GM23338 (cell line): ENCODE measurements around the gene ZNF626. TPM values are rescaled to one million over a fixed set of nuclear protein-coding genes. Genes with fewer than 3 reads are reported as not detected.
"Not testable (repeated sequence)": the region's sequence is repeated elsewhere in the genome, so short reads cannot be mapped to it uniquely, and the experiment has no call there.

ENCODE experiments used
- ATAC-seq: fragments of 200-7000 bp; cut with Tn5 transposase; 3 replicates; pipeline ENCODE4 v1.9.1; 2020
- DNase-seq: peaks from one replicate; pipeline ENCODE4 v3.0.0-alpha.2; 2015; ENCODE audit warnings: low spot score
- H2AFZ ChIP-seq: fragments of 200-600 bp; sonication (generic); 2 replicates; pipeline ENCODE4 v1.8.0; 2016; ENCODE audit warnings: antibody characterized with exemption, mild to moderate bottlenecking, moderate library complexity
- H3F3A ChIP-seq: fragments of 200-600 bp; sonication (generic); replicated peaks from 2 replicates; pipeline ENCODE4 v1.8.0; 2017; ENCODE audit warnings: antibody characterized with exemption, mixed run types, low read depth
- H3K27ac ChIP-seq: fragments of 200-600 bp; sonication (generic); 2 replicates; pipeline ENCODE4 v1.6.1; 2016; ENCODE audit warnings: low read depth
- H3K27me3 ChIP-seq: fragments of 200-600 bp; sonication (generic); 2 replicates; pipeline ENCODE4 v1.8.0; 2016; ENCODE audit warnings: mild to moderate bottlenecking, mixed run types, moderate library complexity; ENCODE audit not compliant: insufficient read depth
- H3K36me3 ChIP-seq: fragments of 200-600 bp; sonication (generic); 2 replicates; pipeline ENCODE4 v1.8.0; 2016; ENCODE audit warnings: mild to moderate bottlenecking; ENCODE audit not compliant: insufficient read depth
- H3K4me1 ChIP-seq: fragments of 200-600 bp; sonication (generic); 2 replicates; pipeline ENCODE4 v1.8.0; 2016; ENCODE audit warnings: mild to moderate bottlenecking, moderate library complexity; ENCODE audit not compliant: insufficient read depth
- H3K4me2 ChIP-seq: fragments of 200-600 bp; sonication (generic); 2 replicates; pipeline ENCODE4 v1.7.1; 2017; ENCODE audit warnings: mixed run types
- H3K4me3 ChIP-seq: fragments of 200-600 bp; sonication (generic); 2 replicates; pipeline ENCODE4 v1.6.1; 2016; ENCODE audit warnings: mixed run types
- H3K79me2 ChIP-seq: fragments of 200-600 bp; sonication (generic); replicated peaks from 2 replicates; pipeline ENCODE4 v1.8.0; 2017; ENCODE audit warnings: mild to moderate bottlenecking; ENCODE audit not compliant: insufficient read depth
- H3K9me2 ChIP-seq: fragments of 200-600 bp; sonication (generic); 2 replicates; pipeline ENCODE4 v1.8.0; 2017; ENCODE audit not compliant: insufficient read depth
- H4K20me1 ChIP-seq: fragments of 200-600 bp; sonication (generic); replicated peaks from 2 replicates; pipeline ENCODE4 v1.8.0; 2017; ENCODE audit warnings: mild to moderate bottlenecking; ENCODE audit not compliant: insufficient read depth
- H3K27ac Mint-ChIP-seq: 2 replicates; pipeline ENCODE4 v1.8.0; 2020; ENCODE audit warnings: inconsistent platforms, mild to moderate bottlenecking, moderate library complexity, mixed read lengths
- H3K27me3 Mint-ChIP-seq: 3 replicates; pipeline ENCODE4 v1.8.0; 2022; ENCODE audit warnings: low read depth, mild to moderate bottlenecking, moderate library complexity, mixed read lengths, inconsistent platforms; ENCODE audit not compliant: insufficient read depth, poor library complexity
- H3K36me3 Mint-ChIP-seq: 3 replicates; pipeline ENCODE4 v1.8.0; 2021; ENCODE audit warnings: low read depth, mild to moderate bottlenecking, inconsistent platforms, moderate library complexity, mixed read lengths
- H3K4me1 Mint-ChIP-seq: 3 replicates; pipeline ENCODE4 v1.8.0; 2020; ENCODE audit warnings: mild to moderate bottlenecking, inconsistent platforms, mixed read lengths
- H3K4me3 Mint-ChIP-seq: 3 replicates; pipeline ENCODE4 v1.8.0; 2021; ENCODE audit warnings: moderate library complexity, mild to moderate bottlenecking, inconsistent platforms, mixed read lengths
- H3K9me3 Mint-ChIP-seq: 3 replicates; pipeline ENCODE4 v1.8.0; 2020; ENCODE audit warnings: moderate library complexity, mild to moderate bottlenecking, inconsistent platforms, mixed read lengths
- EZH2phosphoT487 ChIP-seq: fragments of 200-600 bp; sonication (generic); IDR thresholded peaks from one replicate; pipeline ENCODE4 v1.8.1; 2018; ENCODE audit warnings: antibody characterized with exemption; ENCODE audit not compliant: unreplicated experiment
- NANOG ChIP-seq: IDR thresholded peaks from 2 replicates; pipeline ENCODE4 v1.6.1; 2016; ENCODE audit warnings: antibody characterized with exemption, borderline replicate concordance
- polyA plus RNA-seq: library from polyadenylated mRNA; unstranded; fragments of >200 nt; fragmentation: Nextera tagmentation; extraction: Ambion mirVana; gene quantifications from 2 replicates; pipeline ENCODE4 v1.2.1, GENCODE V29; 2016
- total RNA-seq: library from RNA; depleted of rRNA; stranded (reverse); fragments of >200 nt; shearing (Covaris generic); gene quantifications from 2 replicates; pipeline ENCODE4 v1.2.3, GENCODE V29; 2014
- TF ChIP-seq, protein P1 (sequence below), 2 experiments: fragments of 200-600 bp in 1 of 2; sonication (generic) in 1 of 2; conservative IDR thresholded peaks; 2 replicates each; pipeline versions ENCODE4 v1.5.1 to v1.6.1; 2016 to 2017; ENCODE audit warnings: antibody characterized with exemption in 2 of 2, low read depth in 2 of 2, mild to moderate bottlenecking in 2 of 2, moderate library complexity in 1 of 2
- TF ChIP-seq, protein P2 (sequence below): IDR thresholded peaks from one replicate; pipeline ENCODE4 v1.6.1; 2018; ENCODE audit warnings: antibody characterized with exemption; ENCODE audit not compliant: unreplicated experiment

Gene ZNF626
- total and polyA plus RNA-seq, 2 experiments from 2014 or later = 18.5 to 45.7 TPM

DNA sequence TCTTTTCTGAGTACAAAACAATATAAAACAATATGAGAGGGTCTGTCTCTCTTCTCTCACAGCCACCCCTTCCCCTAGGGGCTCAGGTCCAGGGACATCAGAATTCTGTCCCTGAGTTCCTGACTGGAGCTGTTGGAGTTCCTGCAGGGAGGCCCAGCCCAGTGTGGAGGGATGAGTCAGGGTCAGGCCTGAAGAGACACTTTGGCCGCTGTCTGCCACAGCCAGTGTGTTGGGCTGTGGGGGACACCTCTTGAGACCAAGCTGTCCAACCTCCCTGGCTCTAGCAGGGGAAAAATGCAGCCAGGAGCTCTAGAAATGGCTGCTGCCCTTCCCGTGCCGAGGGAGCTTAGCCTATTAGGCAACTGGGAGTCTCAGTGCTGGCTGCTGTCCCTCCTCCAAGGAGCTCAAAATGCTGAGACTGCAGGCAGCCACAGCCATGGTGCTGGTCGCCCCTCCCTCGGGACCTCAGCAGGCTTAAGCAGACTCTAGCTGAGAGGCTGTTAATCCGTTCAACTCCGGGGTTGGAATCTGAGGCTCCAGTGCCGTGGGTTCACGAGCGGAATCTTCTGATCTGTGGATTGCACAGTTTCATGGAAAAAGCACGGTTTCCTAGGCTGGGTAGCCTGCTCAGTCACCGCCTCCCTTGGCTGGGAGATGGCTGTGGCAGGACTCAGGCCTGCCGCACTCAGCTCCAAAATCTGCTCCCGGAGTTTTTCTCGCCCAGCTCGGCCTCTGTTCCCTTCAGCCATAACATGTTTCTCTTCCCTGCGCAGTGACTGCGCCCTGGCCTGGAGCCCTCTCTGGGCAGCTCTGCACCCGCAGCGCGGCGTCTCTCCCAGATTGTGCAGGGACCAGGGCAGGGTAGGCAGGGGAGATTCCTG is 3.8 kb upstream of the ZNF626 start (continued):
- TF ChIP-seq, protein P1, sequence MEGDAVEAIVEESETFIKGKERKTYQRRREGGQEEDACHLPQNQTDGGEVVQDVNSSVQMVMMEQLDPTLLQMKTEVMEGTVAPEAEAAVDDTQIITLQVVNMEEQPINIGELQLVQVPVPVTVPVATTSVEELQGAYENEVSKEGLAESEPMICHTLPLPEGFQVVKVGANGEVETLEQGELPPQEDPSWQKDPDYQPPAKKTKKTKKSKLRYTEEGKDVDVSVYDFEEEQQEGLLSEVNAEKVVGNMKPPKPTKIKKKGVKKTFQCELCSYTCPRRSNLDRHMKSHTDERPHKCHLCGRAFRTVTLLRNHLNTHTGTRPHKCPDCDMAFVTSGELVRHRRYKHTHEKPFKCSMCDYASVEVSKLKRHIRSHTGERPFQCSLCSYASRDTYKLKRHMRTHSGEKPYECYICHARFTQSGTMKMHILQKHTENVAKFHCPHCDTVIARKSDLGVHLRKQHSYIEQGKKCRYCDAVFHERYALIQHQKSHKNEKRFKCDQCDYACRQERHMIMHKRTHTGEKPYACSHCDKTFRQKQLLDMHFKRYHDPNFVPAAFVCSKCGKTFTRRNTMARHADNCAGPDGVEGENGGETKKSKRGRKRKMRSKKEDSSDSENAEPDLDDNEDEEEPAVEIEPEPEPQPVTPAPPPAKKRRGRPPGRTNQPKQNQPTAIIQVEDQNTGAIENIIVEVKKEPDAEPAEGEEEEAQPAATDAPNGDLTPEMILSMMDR (conservative IDR thresholded peaks at IDR 0.05; ENCODE audit: low read depth in 2 of 2) = no peak
- TF ChIP-seq EZH2phosphoT487 = no peak
- TF ChIP-seq NANOG = no peak
- TF ChIP-seq, protein P2, sequence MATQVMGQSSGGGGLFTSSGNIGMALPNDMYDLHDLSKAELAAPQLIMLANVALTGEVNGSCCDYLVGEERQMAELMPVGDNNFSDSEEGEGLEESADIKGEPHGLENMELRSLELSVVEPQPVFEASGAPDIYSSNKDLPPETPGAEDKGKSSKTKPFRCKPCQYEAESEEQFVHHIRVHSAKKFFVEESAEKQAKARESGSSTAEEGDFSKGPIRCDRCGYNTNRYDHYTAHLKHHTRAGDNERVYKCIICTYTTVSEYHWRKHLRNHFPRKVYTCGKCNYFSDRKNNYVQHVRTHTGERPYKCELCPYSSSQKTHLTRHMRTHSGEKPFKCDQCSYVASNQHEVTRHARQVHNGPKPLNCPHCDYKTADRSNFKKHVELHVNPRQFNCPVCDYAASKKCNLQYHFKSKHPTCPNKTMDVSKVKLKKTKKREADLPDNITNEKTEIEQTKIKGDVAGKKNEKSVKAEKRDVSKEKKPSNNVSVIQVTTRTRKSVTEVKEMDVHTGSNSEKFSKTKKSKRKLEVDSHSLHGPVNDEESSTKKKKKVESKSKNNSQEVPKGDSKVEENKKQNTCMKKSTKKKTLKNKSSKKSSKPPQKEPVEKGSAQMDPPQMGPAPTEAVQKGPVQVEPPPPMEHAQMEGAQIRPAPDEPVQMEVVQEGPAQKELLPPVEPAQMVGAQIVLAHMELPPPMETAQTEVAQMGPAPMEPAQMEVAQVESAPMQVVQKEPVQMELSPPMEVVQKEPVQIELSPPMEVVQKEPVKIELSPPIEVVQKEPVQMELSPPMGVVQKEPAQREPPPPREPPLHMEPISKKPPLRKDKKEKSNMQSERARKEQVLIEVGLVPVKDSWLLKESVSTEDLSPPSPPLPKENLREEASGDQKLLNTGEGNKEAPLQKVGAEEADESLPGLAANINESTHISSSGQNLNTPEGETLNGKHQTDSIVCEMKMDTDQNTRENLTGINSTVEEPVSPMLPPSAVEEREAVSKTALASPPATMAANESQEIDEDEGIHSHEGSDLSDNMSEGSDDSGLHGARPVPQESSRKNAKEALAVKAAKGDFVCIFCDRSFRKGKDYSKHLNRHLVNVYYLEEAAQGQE = no peak

DNA sequence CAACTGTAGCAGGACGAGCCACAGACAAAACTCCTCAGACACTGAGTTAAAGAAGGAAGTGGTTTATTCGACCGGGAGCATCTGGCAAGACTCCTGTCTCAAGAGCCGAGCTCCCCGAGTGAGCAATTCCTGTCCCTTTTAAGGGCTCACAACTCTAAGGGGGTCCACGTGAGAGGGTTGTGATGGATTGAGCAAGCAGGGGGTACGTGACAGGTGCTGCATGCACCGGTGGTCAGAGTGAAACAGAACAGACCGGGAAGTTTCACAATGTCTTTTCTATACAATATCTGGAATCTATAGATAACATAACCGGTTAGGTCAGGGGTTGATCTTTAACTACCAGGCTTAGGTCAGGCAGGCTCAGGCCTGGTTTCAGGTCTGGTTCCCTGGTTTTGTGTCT is 3.1 kb upstream of the ZNF626 start:
- H3K9me3 Mint-ChIP-seq, ATAC-seq: not testable (repeated sequence)

DNA sequence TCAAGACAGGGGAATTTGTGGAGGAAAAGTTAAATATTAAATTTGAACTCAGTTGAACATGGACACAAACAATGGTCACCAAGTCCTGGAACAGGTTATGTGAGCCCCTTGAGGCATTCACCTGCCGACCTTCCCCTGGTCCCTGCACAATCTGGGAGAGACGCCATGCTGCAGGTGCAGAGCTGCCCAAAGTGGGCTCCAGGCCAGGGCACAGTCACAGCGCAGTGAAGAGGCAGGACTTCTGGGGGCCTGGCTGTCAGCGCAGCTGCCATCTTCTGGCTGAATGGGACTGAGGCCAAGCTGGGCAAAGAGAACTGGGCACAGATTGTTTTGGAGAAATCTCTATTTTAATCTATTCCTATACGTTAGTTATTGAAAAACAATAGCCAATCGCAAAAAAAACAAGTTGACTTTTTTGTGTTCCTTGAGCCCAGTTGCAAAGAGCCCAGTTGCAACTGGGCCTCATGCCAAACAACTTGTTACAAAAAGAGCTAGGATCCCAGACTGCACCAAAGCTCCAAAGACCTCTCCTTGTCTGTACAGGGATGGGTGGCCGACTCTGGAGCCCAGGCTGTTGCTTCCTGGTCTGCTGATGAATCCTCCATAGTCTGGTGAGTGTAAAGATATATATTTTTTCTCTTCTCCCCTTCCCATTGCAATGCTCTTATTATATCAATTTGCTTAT is 1.2 kb upstream of the ZNF626 start:
- no peak overlapping the region for H3K27ac ChIP-seq
- no peak overlapping the region for H3K27ac Mint-ChIP-seq

More for the DNA sequence above, 3.1 kb upstream of the ZNF626 start:
- H3K36me3 ChIP-seq, DNase-seq, H3K9me2 ChIP-seq, H4K20me1 ChIP-seq, H3K27ac ChIP-seq, H3K27ac Mint-ChIP-seq, H3K4me3 ChIP-seq, H3K36me3 Mint-ChIP-seq, H3F3A ChIP-seq, H3K27me3 ChIP-seq, H3K27me3 Mint-ChIP-seq, H3K4me2 ChIP-seq, H3K4me3 Mint-ChIP-seq: not testable (repeated sequence)
- H3K4me1 Mint-ChIP-seq = peaks cover 18% of the 10 kb centered on the region; the same call in 2 of the 3 replicates
- Histone ChIP-seq H2AFZ (peak overlapping the region; percentile 100; the same call in 1 of the 2 replicates), H3K4me1 (peaks cover 11% of the 10 kb centered on the region; the same call in 1 of the 2 replicates), H3K79me2 (peaks cover 18% of the 10 kb centered on the region)

More for the DNA sequence above, 1.2 kb upstream of the ZNF626 start:
- DNase-seq (no peak), ATAC-seq (no peak)
- Histone ChIP-seq H3K4me3 (no peak overlapping the region), H4K20me1 (peaks cover 21% of the 10 kb centered on the region), H3K36me3 (peaks cover 4% of the 10 kb centered on the region; the same call in 1 of the 2 replicates), H3F3A (no peaks in the 10 kb centered on the region), H3K79me2 (peaks cover 37% of the 10 kb centered on the region), H3K4me1 (peaks cover 18% of the 10 kb centered on the region; the same call in 1 of the 2 replicates), H2AFZ (peak overlapping the region; percentile 69; the same call in 1 of the 2 replicates), H3K4me2 (no peak overlapping the region), H3K9me2 (no peaks in the 10 kb centered on the region), H3K27me3 (no peaks in the 10 kb centered on the region)
- Mint-ChIP-seq H3K4me1 (peaks cover 33% of the 10 kb centered on the region), H3K9me3 (no peaks in the 10 kb centered on the region; the same call in 2 of the 3 replicates), H3K36me3 (peaks cover 26% of the 10 kb centered on the region), H3K4me3 (no peak overlapping the region), H3K27me3 (peaks cover 7% of the 10 kb centered on the region)
- TF ChIP-seq, protein P1 (conservative IDR thresholded peaks at IDR 0.05; ENCODE audit: low read depth in 2 of 2) = 0 out of 4 replicates have a peak, but pooled peaks of 1 of the 2 experiments have one; percentile 1
- TF ChIP-seq, protein P2 = no peak
